Activated CD4-positive, alpha-beta T cell treated with anti-CD3 and anti-CD28 coated beads for 24 hours (primary cell): ENCODE data around the gene FRMD1.

Source experiments
- DNase-seq, 2 donors: peaks; one replicate each; pipeline ENCODE4 v3.0.0-alpha.2; 2020; ENCODE audit warnings: low read depth in 2 of 2

The FRMD1 gene

GRCh38 chr6:168043193-168043847 is 35.7 kb downstream of the FRMD1 start:
- no peak for DNase-seq

- DNase-seq, result no peak
Observed at GRCh38 chr6:168042426-168043192, 36.4 kb downstream of the FRMD1 start.

DNA sequence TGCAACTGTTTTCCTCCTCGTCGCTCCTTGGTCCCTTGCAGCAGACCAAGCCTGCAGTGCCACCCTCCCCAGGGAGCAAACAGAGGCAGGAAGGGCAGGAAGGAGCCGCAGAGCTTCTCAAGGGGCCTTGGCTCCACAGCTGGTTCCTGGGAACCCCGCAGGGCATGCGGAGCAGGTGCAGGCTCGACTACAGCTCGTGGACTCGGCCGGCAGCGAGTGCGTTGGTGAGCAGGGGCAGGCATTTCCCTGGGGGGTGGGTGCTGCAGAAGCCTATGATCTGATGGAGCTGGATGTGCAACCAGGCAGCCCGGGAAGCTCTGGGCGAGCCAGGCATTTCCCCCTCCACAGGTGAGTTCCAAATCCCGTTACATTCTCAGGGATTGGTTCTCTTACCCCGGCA is 37.1 kb downstream of the FRMD1 start:
- no peak for DNase-seq

- no peak for DNase-seq
Observed at GRCh38 chr6:168040856-168041496, 38.0 kb downstream of the FRMD1 start.

- no peak for DNase-seq
Observed at GRCh38 chr6:168039849-168040248, 39.2 kb downstream of the FRMD1 start.

GRCh38 chr6:168039301-168039700 is 39.7 kb downstream of the FRMD1 start:
- no peak for DNase-seq

DNA sequence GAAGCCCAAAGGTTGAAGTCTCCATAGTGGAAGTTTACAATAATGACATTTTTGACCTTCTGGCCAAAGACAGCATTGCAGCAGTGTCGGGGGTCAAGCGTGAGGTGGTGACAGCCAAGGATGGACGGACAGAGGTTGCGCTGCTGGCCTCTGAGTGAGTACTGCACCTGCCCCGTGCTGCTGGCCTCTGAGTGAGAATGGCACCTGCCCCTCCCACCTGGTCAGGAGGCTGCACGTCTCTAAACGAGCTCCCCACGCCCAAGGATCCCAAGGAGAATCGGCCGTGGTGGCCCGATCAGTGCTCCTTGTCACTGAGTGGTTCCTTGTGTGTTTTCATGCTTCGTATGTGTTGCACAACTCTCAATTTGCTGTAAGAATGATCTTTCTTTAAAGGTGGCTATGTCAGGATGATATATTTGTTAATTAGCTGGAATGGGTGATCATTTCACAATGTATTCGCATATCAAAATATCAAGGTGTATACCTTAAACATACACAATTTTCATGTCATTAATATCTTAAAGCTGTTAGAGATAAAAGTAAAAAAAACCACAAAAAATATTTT is 40.4 kb downstream of the FRMD1 start:
- no peak for DNase-seq

DNA sequence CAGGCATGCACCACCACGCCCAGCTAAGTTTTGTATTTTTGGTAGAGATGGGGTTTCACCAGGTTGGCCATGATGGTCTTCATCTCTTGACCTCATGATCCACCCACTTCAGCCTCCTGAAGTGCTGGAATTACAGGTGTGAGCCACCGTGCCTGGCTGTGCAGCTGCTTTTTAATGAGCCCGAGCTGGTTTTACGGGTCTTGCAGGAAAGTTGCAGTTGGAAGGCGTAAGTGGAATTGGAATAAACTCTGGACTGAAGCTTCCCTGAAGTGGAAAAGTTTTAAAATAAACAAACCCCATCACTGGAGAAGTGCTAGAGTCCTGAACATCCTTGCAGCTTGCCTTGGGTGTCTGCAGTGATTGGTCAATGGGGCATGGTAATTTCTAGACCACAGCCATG is 41.2 kb downstream of the FRMD1 start:
- no peak for DNase-seq

GRCh38 chr6:168037242-168037641 is 41.8 kb downstream of the FRMD1 start:
- DNase-seq, result no peak

GRCh38 chr6:168035661-168036545 is 43.1 kb downstream of the FRMD1 start:
- no peak for DNase-seq

- DNase-seq, result no peak
Observed at GRCh38 chr6:168035098-168035660, 43.8 kb downstream of the FRMD1 start.

- DNase-seq, result no peak
Observed at GRCh38 chr6:168034537-168034936, 44.5 kb downstream of the FRMD1 start.

- DNase-seq, result no peak
Observed at GRCh38 chr6:168033791-168034190, 45.2 kb downstream of the FRMD1 start.

GRCh38 chr6:168032005-168032760 is 46.8 kb downstream of the FRMD1 start:
- no peak for DNase-seq

- no peak for DNase-seq
Observed at GRCh38 chr6:168031411-168031971, 47.5 kb downstream of the FRMD1 start.

DNA sequence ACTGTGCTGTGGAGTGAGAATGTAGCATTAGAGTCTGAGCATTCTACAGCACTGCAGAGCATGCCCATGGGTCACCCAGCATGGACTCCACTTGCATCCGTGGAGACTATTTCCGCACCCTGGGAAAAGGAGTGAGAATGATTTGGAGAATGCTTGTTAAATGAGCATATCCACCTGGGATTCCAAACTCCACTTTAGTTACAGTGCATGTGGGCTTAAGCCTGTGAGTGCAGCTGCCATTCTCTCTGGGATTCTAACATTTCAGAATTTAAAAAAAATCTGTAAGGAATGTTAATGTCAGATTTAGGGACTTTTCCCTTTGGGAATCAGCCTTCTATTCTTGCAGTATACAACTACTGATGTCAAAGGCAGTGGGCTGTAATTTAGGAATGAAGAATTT is 48.1 kb downstream of the FRMD1 start:
- no peak for DNase-seq

GRCh38 chr6:168030218-168030746 is 48.7 kb downstream of the FRMD1 start:
- DNase-seq, result no peak

DNA sequence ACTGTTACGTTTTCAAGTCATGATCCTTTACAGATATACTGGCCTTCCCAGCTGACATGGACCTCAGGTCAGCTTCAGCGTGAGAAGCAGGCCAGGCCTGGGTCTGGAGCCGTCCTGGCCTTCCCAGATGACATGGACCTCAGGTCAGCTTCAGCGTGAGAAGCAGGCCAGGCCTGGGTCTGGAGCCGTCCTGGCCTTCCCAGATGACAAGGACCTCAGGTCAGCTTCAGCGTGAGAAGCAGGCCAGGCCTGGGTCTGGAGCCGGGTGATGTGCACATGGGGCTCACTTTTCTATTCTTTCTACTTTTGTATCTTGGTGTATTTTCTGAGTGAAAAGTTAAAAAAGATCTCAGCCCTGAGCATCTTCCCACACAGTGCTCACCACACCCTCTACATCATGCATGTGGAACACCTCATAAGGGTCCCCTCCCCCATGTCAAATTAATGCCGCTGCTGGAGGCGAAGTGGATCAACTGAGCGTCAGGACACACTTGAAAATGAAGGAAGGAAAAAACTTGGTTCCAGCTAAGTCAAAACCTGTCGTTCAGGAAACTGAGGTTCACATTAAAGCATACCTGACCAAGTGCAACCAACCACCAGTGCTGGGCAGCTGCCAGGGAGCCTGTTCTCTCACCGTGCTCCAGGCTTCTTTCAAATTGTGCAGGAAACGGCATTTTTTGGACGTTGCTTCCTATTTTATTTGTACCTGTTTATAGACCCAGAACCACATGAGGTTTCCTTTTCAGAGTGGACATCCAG is 49.4 kb downstream of the FRMD1 start:
- DNase-seq, result no peak

GRCh38 chr6:168028181-168028580 is 50.8 kb downstream of the FRMD1 start:
- DNase-seq, result no peak
